IPS-NIHi7 (cell line): ENCODE results near the gene PLA2G4B.

ENCODE experiments used
- DNase-seq: peaks from one replicate; pipeline ENCODE4 v3.0.0; 2012; ENCODE audit warnings: mixed read lengths; ENCODE audit errors: extremely low spot score

The PLA2G4B gene

GRCh38 chr15:41838400-41838897, at the start of gene PLA2G4B:
Gene PLA2G4B (plus strand): TSS chr15:41838847. CDS start chr15:41838914, 67 bp downstream.
- DNase-seq: no peak

- no peak for DNase-seq
These were observed 49.4 kb upstream of the PLA2G4B start for GRCh38 chr15:41789236-41789635.

GRCh38 chr15:41789662-41790061, 49.0 kb upstream of the PLA2G4B start:
- no peak for DNase-seq

GRCh38 chr15:41790169-41790568, 48.5 kb upstream of the PLA2G4B start:
- no peak for DNase-seq

- no peak for DNase-seq
These were observed 47.7 kb upstream of the PLA2G4B start for GRCh38 chr15:41790756-41791546.

- DNase-seq: no peak
These were observed 47.1 kb upstream of the PLA2G4B start for GRCh38 chr15:41791547-41791937.

- DNase-seq: no peak
These were observed 46.5 kb upstream of the PLA2G4B start for GRCh38 chr15:41792000-41792637.

GRCh38 chr15:41794081-41794480, 44.6 kb upstream of the PLA2G4B start:
- DNase-seq: no peak

- no peak for DNase-seq
These were observed 42.4 kb upstream of the PLA2G4B start for GRCh38 chr15:41795996-41796856.

- no peak for DNase-seq
These were observed 41.3 kb upstream of the PLA2G4B start for GRCh38 chr15:41797201-41797944.

- DNase-seq: no peak
These were observed 39.8 kb upstream of the PLA2G4B start for GRCh38 chr15:41798607-41799487.

GRCh38 chr15:41799488-41799805, 39.2 kb upstream of the PLA2G4B start:
- DNase-seq: no peak

- DNase-seq: no peak
These were observed 37.5 kb upstream of the PLA2G4B start for GRCh38 chr15:41801185-41801584.

GRCh38 chr15:41801850-41802455, 36.7 kb upstream of the PLA2G4B start:
- DNase-seq: no peak

- no peak for DNase-seq
These were observed 34.3 kb upstream of the PLA2G4B start for GRCh38 chr15:41804361-41804760.

- DNase-seq: no peak
These were observed 33.6 kb upstream of the PLA2G4B start for GRCh38 chr15:41804916-41805666.

- DNase-seq: no peak
These were observed 32.9 kb upstream of the PLA2G4B start for GRCh38 chr15:41805711-41806110.

- peak; percentile 50 for DNase-seq
These were observed 32.1 kb upstream of the PLA2G4B start for GRCh38 chr15:41806291-41807181.
